ENCODE results near the gene FBXL3. TPM values are rescaled to one million over a fixed set of nuclear protein-coding genes. Genes with fewer than 3 reads are reported as not detected.

The FBXL3 gene, protein sequence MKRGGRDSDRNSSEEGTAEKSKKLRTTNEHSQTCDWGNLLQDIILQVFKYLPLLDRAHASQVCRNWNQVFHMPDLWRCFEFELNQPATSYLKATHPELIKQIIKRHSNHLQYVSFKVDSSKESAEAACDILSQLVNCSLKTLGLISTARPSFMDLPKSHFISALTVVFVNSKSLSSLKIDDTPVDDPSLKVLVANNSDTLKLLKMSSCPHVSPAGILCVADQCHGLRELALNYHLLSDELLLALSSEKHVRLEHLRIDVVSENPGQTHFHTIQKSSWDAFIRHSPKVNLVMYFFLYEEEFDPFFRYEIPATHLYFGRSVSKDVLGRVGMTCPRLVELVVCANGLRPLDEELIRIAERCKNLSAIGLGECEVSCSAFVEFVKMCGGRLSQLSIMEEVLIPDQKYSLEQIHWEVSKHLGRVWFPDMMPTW
- 10 to 100 TPM; 23.5 to 40.4 (median 24.4) TPM for total RNA-seq
- 10 to 100 TPM; 12.5 to 41.3 (median 25.1) TPM for polyA plus RNA-seq
- long read RNA-seq, donor 1, transcript FBXL3-201 (5 exons, 3,503 nt): major isoform, 26 of 34 reads
- long read RNA-seq, donor 1, partial matches to known transcripts: 1 of 34 reads
- long read RNA-seq, donor 1, other reads (novel, unspliced or antisense): 7 of 34 reads
- long read RNA-seq, donor 2, transcript FBXL3-201 (5 exons, 3,503 nt): major isoform, 53 of 83 reads
- long read RNA-seq, donor 2, transcript FBXL3-202 (5 exons, 1,093 nt): minor isoform, 5 of 83 reads
- long read RNA-seq, donor 2, partial matches to known transcripts: 1 of 83 reads
- long read RNA-seq, donor 2, other reads (novel, unspliced or antisense): 24 of 83 reads

DNA sequence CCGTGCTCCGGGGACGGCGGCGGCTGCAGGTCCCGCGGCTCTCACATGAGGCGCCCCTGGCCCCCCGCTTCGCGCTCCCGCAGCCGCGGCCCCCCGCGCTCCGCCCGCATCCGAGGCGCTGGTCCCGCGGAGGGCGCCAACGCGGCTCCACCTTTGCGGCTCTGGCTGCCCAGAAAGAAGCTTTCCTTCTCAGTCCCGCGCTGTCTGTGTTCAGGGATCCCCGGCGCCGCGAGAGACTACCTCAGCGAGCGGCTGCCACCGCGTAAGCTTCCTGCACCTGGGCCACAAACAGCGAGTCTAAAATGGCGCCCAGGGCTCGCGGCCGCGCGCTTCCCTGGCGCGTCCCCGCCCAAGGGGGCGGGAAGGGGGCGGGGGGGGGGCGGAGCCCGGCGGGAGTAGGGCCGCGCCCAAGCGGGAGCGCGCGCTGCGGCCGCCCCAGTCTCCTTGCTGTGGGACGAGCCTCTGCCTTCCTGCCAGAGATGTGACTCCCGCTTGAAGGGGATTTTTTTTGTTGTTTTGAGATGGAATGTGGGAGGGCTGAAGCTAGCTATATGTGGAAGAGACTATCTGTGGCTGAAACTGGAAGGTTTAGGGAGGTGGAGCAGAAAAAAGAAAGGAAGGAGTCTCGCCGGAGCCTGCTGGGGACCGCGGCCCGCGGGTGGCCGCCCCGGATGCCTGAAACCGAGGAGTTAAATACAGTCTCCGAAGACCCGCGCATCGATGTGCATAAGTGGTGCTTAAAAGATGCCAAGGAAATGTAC, at the start of gene FBXL3:
TSS of gene FBXL3 (minus strand) at position 299 of the 761 bp plus-strand sequence. CDS start 5,299 bp downstream, outside the sequence.
- Histone ChIP-seq H3K27ac (peak within 1 kb of the TSS; percentile 99), H3K4me1 (peaks cover 35% of the 10 kb centered on the region), H3K27me3 (ENCODE audit: insufficient read depth in 3 of 3, low read length in 2 of 3) (no peaks in the 10 kb centered on the region), H3K36me3 (ENCODE audit: insufficient read depth in 1 of 2, low read depth in 1 of 2) (no peaks in the 10 kb centered on the region), H3K9me3 (no peaks in the 10 kb centered on the region), H3K4me3 (peak within 1 kb of the TSS; percentile 94)
- DNase-seq (peak; percentile 86 to 93), ATAC-seq (peak; percentile 81 to 88 (median 85))
- intact Hi-C loops (cut with DNase I): loop anchor here (2.0 to 5.0 kb wide), 2 partner anchors 30 to 35 kb away; partner anchors contain the start of gene CLN5 (in 1 of the 2)
- 0 to 1% (median 0%) methylated on average over 34 to 72 of the region's 74 CpGs for WGBS, 3 donors
- TF ChIP-seq, protein P1, sequence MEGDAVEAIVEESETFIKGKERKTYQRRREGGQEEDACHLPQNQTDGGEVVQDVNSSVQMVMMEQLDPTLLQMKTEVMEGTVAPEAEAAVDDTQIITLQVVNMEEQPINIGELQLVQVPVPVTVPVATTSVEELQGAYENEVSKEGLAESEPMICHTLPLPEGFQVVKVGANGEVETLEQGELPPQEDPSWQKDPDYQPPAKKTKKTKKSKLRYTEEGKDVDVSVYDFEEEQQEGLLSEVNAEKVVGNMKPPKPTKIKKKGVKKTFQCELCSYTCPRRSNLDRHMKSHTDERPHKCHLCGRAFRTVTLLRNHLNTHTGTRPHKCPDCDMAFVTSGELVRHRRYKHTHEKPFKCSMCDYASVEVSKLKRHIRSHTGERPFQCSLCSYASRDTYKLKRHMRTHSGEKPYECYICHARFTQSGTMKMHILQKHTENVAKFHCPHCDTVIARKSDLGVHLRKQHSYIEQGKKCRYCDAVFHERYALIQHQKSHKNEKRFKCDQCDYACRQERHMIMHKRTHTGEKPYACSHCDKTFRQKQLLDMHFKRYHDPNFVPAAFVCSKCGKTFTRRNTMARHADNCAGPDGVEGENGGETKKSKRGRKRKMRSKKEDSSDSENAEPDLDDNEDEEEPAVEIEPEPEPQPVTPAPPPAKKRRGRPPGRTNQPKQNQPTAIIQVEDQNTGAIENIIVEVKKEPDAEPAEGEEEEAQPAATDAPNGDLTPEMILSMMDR (IDR thresholded peaks at IDR 0.05): no peak

DNA sequence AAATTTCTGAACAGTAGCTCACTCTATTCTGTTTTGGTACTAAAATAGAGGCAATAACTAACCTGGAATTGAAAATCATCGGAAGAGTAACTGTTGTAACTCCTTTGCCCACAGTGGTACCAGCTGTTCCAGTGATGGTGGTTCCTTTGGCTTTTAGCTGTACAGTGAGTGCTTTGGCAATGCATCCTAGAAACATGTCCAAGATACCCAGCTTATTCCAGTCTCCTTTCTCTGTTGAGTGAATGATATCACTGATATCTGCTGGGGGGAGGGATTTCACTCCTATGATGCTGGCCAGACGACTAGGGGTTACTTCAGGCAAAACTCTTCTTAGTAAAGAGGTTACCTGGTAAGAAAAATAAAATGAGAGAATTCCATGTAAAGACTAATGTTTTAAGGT, 40.6 kb upstream of the FBXL3 start:
- Histone ChIP-seq H3K27me3 (ENCODE audit: insufficient read depth in 3 of 3, low read length in 2 of 3) (no peaks in the 10 kb centered on the region), H3K36me3 (ENCODE audit: insufficient read depth in 1 of 2, low read depth in 1 of 2) (peaks cover 8 to 81% of the 10 kb centered on the region in 2 donors), H3K4me3 (no peak overlapping the region), H3K4me1 (no peaks in the 10 kb centered on the region), H3K9me3 (no peaks in the 10 kb centered on the region), H3K27ac (no peak overlapping the region)
- TF ChIP-seq, protein P1 (IDR thresholded peaks at IDR 0.05): no peak
- ATAC-seq (no peak), DNase-seq (no peak)
- intact Hi-C loops (cut with DNase I): no loop called here
- WGBS, 3 donors: 37 to 60% (median 44%) methylated on average over 2 of the region's 2 CpGs

DNA sequence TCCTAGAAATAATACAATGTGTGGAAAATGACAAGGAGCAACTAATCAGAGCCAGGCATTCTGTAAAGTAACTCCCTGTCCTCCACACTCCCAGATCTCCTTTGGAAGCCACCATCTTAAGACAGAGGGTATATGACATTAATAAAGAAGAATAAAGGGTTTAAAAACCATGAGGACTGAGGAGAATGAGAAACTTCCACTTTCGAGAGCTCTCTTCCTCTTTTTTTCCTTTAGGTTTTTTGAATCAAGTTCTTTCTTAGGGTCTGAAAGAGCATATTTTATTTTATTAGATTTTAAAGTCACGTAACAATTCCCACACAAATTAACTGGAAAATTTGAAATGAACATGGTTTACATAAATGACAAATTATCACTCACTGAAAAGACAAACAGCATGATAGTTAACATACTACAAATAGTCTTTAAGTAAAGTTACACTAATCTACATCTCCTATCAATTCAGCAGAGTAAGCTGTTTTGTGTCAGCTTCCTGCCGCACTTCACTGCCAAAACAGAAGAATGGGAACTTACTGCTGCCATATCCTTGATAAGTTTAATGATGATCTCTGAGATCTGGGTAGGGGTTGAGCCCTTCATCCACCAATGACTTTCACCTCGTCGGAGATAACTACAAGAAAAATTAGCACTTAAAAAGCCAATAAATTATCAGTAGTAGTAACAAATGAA, 38.6 kb upstream of the FBXL3 start:
- TF ChIP-seq, protein P1 (IDR thresholded peaks at IDR 0.05): no peak
- Histone ChIP-seq H3K9me3 (no peaks in the 10 kb centered on the region), H3K4me1 (no peaks in the 10 kb centered on the region), H3K4me3 (no peak overlapping the region), H3K36me3 (ENCODE audit: insufficient read depth in 1 of 2, low read depth in 1 of 2) (peaks cover 8 to 94% of the 10 kb centered on the region in 2 donors), H3K27me3 (ENCODE audit: insufficient read depth in 3 of 3, low read length in 2 of 3) (no peaks in the 10 kb centered on the region), H3K27ac (no peak overlapping the region)
- no peak for ATAC-seq
- 82 to 88% (median 84%) methylated on average over 5 of the region's 5 CpGs for WGBS, 3 donors
- intact Hi-C loops (cut with DNase I): no loop called here
- DNase-seq: no peak

DNA sequence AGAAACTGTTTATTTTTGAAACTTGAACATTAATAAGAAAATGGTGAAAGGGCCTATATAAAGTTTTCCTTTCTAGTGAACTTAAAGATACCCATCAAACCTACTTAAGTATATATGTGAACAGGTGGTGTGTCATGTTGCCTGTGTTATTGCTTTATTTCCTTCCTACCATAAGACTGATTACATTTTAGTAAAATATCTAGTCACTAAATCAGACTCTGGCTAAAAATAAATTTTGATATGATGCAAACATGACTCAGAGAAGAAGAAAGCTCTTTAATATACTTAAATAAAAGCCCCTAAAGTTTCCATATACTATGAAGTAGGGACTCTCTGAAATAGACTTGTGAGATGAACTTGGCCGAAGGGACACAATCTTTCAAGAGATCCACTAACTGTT, 35.1 kb upstream of the FBXL3 start:
- no peak overlapping the region for H3K27ac ChIP-seq
- WGBS, 3 donors: 94 to 99% (median 97%) methylated on average over 1 of the region's 1 CpG
- peaks cover 6 to 93% of the 10 kb centered on the region in 2 donors for H3K36me3 ChIP-seq (ENCODE audit: insufficient read depth in 1 of 2, low read depth in 1 of 2)
- no peaks in the 10 kb centered on the region for H3K9me3 ChIP-seq
- H3K4me1 ChIP-seq: no peaks in the 10 kb centered on the region
- DNase-seq: no peak
- intact Hi-C loops (cut with DNase I): no loop called here
- no peak for ATAC-seq
- H3K4me3 ChIP-seq: no peak overlapping the region
- H3K27me3 ChIP-seq (ENCODE audit: insufficient read depth in 3 of 3, low read length in 2 of 3): no peaks in the 10 kb centered on the region
- TF ChIP-seq, protein P1 (IDR thresholded peaks at IDR 0.05): no peak
